GM18951 (cell line): ENCODE measurements around the gene FOXC1.

Experiments
- POLR2A ChIP-seq: IDR thresholded peaks from 4 replicates; pipeline ENCODE4 v1.6.1; 2011; ENCODE audit warnings: mild to moderate bottlenecking; ENCODE audit not compliant: insufficient read length, insufficient read depth; ENCODE audit errors: extremely low read depth
- in situ Hi-C: fragments of 300-500 bp; cut with MboI; formaldehyde crosslinking; loops from one replicate; pipeline ENCODE4 v1.12.0; 2022; ENCODE audit warnings: low sequenced_read_pairs, mixed read lengths, inconsistent platforms; ENCODE audit not compliant: unreplicated experiment

The FOXC1 gene

GRCh38 chr6:1619098-1619672 lies 9.5 kb downstream of the FOXC1 start:
- TF ChIP-seq POLR2A, result no peak
- in situ Hi-C loops, result loop anchor here (25.0 kb wide), 1 partner anchor 568 kb away; no protein-coding TSS in a partner anchor

GRCh38 chr6:1619673-1620503 lies 10.2 kb downstream of the FOXC1 start:
- no peak for TF ChIP-seq POLR2A
- in situ Hi-C loops, result loop anchor here (25.0 kb wide), 1 partner anchor 567 kb away; no protein-coding TSS in a partner anchor

DNA sequence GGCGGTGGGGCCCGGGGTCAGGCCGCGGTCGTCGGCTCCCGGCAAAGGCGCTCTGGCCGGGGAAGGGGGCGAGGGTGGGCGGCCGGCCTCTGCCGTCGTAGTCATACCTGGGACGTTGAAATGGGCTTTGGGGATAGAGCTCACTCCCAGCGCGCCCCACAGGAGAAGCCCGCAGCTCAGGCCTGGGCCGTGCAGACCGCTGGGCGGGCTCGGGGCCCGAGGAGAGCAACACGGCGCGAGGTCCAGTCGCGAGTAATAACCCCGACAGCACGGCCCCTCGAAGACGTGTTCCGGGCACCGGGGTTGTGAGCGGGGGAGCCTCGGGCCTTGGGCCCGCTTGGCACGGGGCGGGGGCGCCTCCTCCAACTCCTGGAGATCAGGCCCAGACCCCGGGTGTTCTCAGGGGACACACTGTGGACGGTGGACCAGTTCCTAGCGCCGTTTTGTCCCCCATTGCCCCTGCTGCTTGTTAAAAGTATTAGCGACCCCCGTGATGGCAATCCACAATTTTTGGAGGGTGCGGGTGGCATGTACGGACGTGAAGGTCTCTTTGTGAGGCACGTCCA lies 10.9 kb downstream of the FOXC1 start:
- in situ Hi-C loops, result loop anchor here (25.0 kb wide), 1 partner anchor 567 kb away; no protein-coding TSS in a partner anchor
- no peak for TF ChIP-seq POLR2A

DNA sequence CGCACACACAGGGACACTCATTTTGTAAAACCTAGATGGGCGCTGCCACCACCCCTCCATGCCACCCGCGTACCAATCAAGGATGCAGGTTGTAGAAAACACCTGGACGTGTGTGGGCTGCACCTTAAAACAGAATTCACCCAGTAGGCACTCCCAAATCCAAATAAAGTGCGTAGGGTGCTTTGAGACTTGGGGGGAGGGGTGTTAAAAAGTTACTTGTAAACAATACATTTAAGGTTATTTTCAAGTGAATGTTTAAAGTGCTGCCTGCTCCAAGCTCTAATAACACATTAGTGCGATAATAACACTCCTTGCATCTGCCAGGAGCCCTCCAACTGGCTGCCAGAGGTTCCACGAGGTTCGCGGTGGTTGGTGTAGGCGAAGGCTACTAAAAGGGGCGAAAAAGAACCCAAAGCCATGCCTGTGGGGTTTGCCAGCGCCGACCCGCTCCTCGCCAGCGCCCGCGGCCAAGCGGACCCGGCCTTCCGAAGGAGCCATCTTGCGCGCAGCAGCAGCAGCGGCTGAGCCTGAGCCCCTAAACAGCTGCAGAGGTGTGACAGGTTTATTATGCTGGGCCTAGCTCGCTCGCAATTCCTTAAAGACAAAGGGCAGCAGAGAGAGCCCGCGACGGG lies 11.5 kb downstream of the FOXC1 start:
- in situ Hi-C loops, result loop anchor here (25.0 kb wide), 1 partner anchor 566 kb away; no protein-coding TSS in a partner anchor

DNA sequence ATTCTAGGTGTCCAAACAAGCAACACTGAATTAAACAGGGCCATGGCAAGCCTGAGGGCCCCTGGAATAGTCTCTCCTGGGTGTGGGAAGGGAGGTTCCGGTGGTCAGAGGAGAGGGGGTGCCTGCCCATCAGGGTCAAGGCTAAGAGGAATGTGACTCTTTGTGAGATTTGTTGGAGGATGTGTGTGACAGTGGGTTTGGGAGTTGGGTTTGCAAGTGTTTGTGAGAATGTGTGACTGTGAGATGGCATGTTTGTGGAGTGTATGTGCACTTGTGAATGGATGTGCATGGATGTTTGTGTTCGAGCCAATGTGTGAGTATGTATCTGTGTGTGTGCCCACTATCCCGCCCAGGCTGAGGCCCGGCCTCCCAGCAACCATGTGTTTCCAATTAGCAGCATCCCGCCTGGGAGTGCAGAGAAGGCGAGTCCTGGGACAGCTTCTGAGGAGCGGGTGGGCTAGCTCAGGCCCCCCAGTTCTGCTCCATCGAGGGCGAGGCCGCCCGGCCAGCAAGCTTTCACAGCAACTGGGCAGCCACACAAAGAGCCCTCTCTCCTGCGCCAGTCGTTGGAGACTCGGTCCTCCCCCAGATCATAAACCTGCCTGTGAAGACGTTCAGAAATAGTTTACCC lies 12.6 kb downstream of the FOXC1 start:
- no peak for TF ChIP-seq POLR2A
- in situ Hi-C loops, result loop anchor here (25.0 kb wide), 1 partner anchor 565 kb away; no protein-coding TSS in a partner anchor

More for the DNA sequence above, 11.5 kb downstream of the FOXC1 start:
- TF ChIP-seq POLR2A, result no peak

DNA sequence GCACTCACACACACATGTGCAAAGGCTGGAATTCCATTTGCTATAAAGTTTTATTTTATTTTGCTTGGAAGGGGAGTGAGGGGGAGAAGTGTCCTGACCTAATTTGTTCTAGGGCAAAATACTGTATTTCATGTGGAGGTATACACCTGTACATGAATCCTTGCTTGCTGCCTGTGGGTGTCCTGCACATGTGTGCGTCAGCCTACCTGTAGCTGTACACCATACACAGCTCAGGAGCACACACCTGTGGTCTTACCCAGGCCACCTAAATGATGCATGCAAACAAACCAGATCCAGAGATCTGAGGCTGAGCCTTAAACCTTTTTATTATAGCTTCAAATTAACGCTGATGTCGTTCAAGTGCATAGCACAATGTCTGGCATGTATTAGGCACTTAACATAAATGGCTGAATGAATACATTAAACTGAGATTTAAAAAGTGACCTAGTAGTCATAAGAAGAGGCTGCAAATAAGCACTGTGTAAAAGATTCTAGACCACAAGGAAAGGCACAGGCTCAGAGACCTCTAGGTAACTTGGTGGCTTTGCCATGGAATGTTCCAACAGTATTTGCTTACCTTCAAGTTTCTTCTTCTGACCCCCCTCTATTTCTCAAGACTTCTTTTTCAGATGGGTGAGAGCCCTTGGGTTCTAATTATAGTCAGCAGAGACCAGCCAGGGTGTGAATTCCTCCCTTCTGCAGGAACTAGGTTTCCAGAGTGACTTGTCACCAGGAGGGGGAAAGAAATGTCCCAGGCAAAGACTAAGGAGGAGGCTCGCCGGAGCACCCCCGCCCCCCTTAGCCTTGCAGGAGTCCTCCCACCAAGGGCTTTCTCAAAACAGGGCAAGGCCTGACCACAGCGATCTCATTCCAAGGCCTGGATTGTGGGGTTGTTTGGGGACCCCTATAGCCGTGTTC lies 13.4 kb downstream of the FOXC1 start:
- in situ Hi-C loops, result loop anchor here (25.0 kb wide), 1 partner anchor 564 kb away; no protein-coding TSS in a partner anchor
- no peak for TF ChIP-seq POLR2A

DNA sequence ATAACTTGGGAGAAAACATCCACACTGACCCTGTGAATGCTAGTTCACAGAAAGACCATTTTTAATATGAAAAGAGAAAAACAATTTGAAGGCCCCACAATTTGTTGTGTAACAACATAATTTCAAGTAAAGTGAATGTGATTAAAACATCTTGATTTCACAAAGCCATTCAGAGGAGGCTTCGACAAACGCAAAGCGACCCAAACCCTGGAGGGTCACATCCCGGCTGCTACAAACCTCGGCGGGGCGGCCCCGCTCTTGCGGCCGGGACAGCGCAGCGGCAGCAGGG lies 14.0 kb downstream of the FOXC1 start:
- in situ Hi-C loops, result loop anchor here (25.0 kb wide), 1 partner anchor 564 kb away; no protein-coding TSS in a partner anchor
- TF ChIP-seq POLR2A, result no peak

- no peak for TF ChIP-seq POLR2A
- in situ Hi-C loops, result loop anchor here (25.0 kb wide), 1 partner anchor 563 kb away; no protein-coding TSS in a partner anchor
Measured at GRCh38 chr6:1624058-1624850, 14.5 kb downstream of the FOXC1 start.

DNA sequence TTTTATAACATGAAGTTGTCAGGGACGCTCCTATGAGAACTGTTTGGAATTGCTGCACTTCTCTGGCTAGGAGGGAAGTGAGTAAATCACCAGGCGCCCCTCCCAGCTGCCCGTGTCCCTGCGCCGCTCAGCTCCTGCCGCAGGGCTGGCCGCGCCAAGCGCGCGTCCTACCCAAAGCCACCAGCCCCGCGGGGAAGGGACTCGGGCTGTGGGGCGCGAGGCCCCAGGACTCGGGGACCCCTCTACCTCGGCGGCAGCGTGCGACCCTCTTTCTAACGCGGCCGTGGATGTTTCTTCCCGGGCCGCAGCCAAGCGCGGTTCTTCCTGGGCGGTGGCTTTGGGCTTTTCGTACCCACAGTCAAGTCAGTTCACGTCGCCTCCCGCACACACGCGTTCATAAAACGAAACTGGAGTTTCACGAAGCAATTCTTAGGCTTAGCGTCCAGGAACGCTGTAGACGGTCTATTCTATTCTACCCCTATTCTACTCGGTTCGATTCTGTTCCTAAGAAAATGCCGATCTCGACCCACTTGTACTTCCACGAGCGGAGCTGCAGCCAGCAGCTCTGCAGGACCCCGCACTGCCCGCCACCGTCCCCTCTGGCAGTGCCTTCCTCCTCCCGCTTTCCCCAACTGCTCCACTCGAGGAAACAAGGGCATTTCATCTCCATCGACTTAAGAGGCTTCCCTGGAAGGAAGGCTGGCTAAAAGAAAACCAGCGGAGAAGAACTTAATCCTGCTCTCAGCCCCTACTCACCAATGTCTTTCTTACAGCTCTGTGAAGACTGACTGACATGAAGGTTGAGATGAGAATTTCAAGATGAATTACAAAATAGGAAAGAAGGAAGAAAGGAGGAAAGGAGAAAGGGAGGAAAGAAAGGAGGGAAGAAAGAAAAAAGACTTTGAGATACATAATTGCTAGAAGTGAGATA lies 15.4 kb downstream of the FOXC1 start:
- TF ChIP-seq POLR2A, result no peak
- in situ Hi-C loops, result loop anchor here (25.0 kb wide), 1 partner anchor 562 kb away; no protein-coding TSS in a partner anchor

GRCh38 chr6:1625794-1626435 lies 16.2 kb downstream of the FOXC1 start:
- in situ Hi-C loops, result no loop called here
- TF ChIP-seq POLR2A, result no peak
